Neutrophil (primary cell): ENCODE results near the gene NXPH3.

Source experiments
- H3K27ac ChIP-seq: fragments of 200-600 bp; sonication (generic); 2 replicates; pipeline ENCODE4 v1.5.1; 2016; ENCODE audit warnings: mild to moderate bottlenecking, moderate library complexity
- H3K27me3 ChIP-seq: fragments of 200-600 bp; sonication (generic); 2 replicates; pipeline ENCODE4 v1.6.0; 2016; ENCODE audit warnings: mild to moderate bottlenecking
- H3K36me3 ChIP-seq: fragments of 200-600 bp; sonication (generic); 2 replicates; pipeline ENCODE4 v1.5.1; 2017
- H3K4me1 ChIP-seq, 2 experiments: fragments of 200-600 bp in 1 of 2; sonication (generic) in 1 of 2; 1 replicate in 1 of 2; 2 replicates in 1 of 2; pipeline versions ENCODE4 v1.5.1 to v1.6.1; 2013 to 2016; ENCODE audit warnings: low read depth in 1 of 2, low read length in 1 of 2, mild to moderate bottlenecking in 1 of 2, moderate library complexity in 1 of 2; ENCODE audit not compliant: control insufficient read depth in 1 of 2, insufficient read depth in 1 of 2
- H3K4me3 ChIP-seq, 2 experiments: fragments of 200-600 bp in 1 of 2; sonication (generic) in 1 of 2; 1 replicate in 1 of 2; 2 replicates in 1 of 2; pipeline ENCODE4 v1.5.1; 2013 to 2016; ENCODE audit warnings: low read depth in 1 of 2, low read length in 1 of 2, mild to moderate bottlenecking in 1 of 2, moderate library complexity in 1 of 2
- H3K9me3 ChIP-seq: fragments of 200-600 bp; sonication (generic); 2 replicates; pipeline ENCODE4 v1.5.1; 2016
- CTCF ChIP-seq: fragments of 200-600 bp; sonication (generic); IDR thresholded peaks from 2 replicates; pipeline ENCODE4 v1.5.1; 2016; ENCODE audit warnings: antibody characterized with exemption

NXPH3 gene

GRCh38 chr17:49629447-49629846 lies 53.8 kb downstream of the NXPH3 start:
- no peak overlapping the region for H3K27ac ChIP-seq
- peaks cover 6% of the 10 kb centered on the region for H3K36me3 ChIP-seq
- no peak for TF ChIP-seq CTCF
- no peaks in the 10 kb centered on the region for H3K4me1 ChIP-seq
- no peak overlapping the region for H3K4me3 ChIP-seq
- H3K27me3 ChIP-seq, result no peaks in the 10 kb centered on the region
- no peaks in the 10 kb centered on the region for H3K9me3 ChIP-seq

- no peaks in the 10 kb centered on the region for H3K27me3 ChIP-seq
- TF ChIP-seq CTCF, result no peak
- H3K9me3 ChIP-seq, result no peaks in the 10 kb centered on the region
- no peak overlapping the region for H3K27ac ChIP-seq
- no peaks in the 10 kb centered on the region for H3K4me1 ChIP-seq
- peaks cover 6% of the 10 kb centered on the region for H3K36me3 ChIP-seq
- no peak overlapping the region for H3K4me3 ChIP-seq
Observed at GRCh38 chr17:49630113-49630900, 54.6 kb downstream of the NXPH3 start.

- H3K9me3 ChIP-seq, result no peaks in the 10 kb centered on the region
- TF ChIP-seq CTCF, result no peak
- H3K4me3 ChIP-seq, result no peak overlapping the region
- H3K27me3 ChIP-seq, result no peaks in the 10 kb centered on the region
- peaks cover 2% of the 10 kb centered on the region for H3K36me3 ChIP-seq
- no peak overlapping the region for H3K27ac ChIP-seq
- H3K4me1 ChIP-seq, result no peaks in the 10 kb centered on the region
Observed at GRCh38 chr17:49631496-49631895, 55.8 kb downstream of the NXPH3 start.
